ENCODE measurements around the gene IGSF21.
"Not testable (repeated sequence)": the region's sequence is repeated elsewhere in the genome, so short reads cannot be mapped to it uniquely, and the experiment has no call there.

The IGSF21 gene

DNA sequence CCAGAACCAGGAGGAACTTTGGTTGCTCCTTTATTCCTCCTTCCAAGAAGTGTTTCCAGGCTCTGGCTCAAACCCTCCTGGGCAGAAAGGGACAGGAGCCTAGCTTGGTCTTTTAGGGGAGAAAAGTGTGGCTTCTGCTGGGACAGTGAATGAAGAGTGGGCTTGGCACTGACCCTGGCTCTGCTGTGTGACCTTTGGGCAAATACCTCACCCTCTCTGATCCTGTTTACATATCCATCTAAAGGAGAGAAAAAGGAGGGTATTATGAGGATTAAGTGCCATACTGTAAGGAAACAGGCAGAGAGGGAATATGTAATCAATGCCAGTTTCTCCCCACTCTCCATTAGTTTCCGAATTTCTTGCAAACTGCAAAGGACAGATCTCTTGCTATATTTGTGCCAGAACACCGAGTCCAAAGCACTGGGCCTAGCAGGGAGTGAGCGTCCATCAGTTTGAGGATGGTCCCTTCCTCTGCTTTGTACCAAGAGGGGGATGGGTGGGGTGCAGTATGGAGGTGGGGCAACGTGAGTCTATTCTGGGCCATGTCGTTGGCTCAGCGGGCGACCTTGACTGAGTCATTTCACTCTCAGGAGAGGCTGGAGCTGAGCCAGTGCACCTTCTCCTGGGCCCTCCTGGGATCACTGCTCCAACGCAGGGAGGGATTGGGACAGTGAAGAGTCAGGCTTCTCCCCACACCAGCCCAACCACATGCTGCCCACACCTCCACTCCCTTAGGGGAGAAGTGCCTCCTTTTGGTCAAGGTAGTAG lies 38.4 kb downstream of the IGSF21 start:
- DNase-seq (ENCODE audit: low spot score): no peak

DNA sequence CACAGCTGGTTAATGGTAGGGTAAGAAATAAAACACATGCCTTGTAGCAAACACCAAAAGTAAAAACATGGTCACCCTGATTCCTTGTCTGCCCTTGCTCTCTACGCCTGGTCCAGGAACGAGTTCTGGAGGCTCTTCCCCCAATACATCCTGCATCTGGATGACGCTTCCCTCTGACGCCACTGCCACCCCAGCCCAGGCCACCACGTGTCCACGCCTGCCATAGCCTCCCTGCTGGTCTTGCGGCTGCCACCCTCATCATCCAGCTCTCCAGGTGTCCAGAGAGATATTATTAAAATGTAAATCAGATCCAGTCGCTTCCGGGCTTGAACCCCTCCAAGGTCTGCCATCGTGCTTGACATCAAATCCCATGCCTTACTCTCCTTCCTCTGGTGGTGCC lies 39.3 kb downstream of the IGSF21 start:
- DNase-seq (ENCODE audit: low spot score): no peak

DNA sequence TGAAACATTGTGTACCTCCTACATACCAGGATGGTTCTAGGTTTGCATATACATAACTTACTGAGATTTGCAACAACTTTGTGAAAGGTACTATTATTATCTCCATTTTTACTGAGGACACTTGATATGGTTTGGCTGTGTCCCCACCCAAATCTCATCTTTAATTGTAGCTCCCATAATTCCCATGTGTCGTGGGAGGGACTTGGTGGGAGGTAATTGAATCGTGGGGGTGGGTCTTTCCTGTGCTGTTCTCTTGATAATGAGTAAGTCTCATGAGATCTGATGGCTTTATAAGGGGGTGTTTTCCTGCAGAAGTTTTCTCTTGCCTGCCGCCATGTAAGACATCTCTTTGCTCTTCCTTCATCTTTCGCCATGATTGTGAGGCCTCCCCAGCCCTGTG lies 40.1 kb downstream of the IGSF21 start:
- no peak for DNase-seq (ENCODE audit: low spot score)

DNA sequence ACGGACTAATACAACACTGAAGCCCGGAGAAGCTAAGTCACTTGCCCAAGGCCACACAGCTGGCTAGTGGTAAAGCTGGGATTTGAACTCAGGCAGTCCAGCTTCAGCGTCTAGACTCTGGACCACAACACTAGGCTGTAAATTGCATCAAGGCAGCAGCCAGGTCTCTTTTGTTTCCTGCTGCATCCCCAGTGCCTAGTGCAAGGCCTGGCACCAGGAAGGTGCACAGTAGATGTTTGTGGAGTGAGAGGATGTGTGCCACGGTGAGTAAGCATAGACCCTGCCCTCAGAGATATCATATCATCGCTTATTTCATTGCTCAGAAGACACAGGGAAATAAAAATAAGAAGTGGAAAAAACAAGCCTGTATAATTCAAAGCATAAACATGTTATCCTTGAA lies 40.9 kb downstream of the IGSF21 start:
- DNase-seq (ENCODE audit: low spot score): no peak

DNA sequence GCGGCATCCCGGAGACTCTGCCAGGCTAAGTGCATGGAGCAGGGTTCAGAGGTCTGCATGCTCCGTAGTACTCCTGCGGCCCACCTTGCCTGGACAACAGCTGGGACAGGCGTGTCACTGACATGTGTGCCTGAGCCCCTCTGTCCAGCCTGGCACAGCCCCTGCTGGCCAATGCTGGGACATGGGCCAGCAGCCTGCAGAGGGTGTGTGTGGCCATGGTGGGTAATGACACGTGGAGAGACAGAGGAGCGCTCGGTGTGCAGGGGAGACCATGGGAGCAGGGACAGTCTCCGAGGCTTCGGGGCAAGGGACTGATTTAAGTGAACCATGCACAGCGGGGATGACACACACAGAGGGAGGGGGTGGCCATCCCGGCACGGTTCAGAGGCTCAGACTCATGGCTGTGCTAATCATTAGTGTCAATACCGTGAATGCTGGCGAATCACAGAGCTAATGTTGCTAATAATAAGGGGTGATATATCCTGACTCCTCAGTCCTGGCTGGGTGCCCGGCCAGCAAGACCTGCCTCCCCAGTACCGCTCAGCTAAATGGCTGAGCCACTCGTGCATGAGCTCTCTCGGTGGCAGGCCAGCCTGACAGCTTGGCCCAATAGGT lies 41.5 kb downstream of the IGSF21 start:
- no peak for DNase-seq (ENCODE audit: low spot score)

DNA sequence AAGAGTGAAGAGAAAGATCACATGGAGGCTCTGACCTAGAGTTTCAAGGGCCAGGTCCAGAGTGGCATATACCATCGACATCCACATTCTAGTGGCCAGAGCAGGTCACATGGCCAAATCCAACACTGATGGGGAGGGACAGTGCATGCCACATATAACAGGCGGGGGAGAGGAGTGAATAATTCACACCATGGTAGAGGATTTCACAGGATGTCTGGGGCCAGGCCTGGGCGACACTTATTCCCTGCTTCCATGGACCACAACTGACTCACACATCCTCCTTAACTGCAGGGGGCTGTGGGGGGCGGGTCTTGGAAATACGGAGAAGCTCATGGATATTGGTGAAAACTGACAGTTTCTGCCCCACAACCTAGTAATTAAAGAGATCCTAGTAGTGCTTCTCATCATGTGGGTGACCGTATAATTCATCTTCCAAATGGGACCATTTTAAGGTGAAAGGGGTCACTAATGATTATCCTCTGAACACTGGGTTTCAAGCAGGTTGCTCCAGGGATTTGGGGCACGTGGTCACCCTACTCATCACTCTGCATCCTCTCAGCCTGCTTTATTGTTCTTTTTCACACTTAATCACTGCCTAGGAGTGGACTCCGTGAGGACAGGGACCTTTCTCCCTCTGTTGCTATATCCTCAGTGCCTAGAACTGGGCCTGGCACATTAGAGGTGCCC lies 44.0 kb downstream of the IGSF21 start:
- DNase-seq (ENCODE audit: low spot score): no peak

DNA sequence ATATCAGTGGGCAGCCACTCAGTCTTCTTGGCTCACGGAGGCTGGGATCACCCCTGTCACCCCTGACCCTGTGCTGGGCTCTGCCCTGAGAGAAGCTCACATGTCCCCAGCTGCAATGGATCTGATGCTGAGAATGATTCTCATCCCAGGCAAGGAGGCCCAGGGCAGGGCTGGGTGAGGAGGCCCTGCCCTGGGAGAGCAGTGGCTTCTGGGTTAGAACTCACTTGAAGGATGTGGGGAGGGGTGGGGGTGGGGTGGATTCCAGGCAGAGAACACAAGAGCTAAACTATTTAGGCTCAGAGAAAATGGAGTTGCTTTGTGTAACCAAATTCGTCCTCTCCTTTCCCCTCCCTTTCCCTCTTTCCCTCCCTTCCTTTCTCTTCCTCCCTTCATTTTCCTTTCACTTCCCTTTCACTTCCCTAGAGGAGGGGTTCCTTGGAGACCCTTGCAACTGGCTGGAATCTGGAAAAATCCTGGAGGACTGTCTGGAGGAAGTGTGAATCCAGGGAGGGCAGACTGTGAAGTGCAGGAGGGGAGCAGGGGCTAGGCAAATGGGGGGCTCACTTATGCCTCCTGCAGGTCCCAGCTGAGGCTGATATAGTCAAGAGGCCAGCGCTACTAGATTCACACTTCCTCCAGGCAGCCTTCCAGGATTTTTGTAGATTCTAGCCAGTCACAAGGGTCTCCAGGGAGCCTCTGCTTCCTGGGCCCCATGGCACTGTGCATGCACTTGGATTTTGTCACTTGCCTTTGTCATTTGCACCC lies 47.0 kb downstream of the IGSF21 start:
- no peak for DNase-seq (ENCODE audit: low spot score)

DNA sequence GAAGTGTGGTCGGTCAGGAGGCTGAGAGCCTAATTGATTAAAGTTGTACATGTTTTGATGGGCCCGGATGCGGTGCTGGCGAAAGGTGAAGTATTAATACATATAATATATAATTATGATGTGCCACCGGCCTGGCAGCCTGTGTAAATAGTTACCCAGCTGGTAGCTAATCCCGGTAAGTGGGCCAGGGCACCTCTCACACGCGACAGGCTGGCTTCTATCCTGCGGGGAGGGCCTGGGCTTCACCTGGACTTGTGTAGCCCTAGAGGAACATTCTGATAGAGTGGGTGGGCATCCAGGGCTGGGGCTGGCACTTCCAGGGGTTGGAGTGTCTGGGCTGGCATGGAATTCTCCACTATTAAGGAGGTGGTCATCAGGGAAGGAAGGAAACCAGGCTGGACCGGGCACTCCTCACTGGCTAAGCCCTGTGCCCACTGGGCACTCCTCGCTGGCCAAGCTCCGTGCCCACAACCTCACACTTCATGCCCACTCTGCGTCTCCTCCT lies 48.3 kb downstream of the IGSF21 start:
- DNase-seq (ENCODE audit: low spot score): no peak

DNA sequence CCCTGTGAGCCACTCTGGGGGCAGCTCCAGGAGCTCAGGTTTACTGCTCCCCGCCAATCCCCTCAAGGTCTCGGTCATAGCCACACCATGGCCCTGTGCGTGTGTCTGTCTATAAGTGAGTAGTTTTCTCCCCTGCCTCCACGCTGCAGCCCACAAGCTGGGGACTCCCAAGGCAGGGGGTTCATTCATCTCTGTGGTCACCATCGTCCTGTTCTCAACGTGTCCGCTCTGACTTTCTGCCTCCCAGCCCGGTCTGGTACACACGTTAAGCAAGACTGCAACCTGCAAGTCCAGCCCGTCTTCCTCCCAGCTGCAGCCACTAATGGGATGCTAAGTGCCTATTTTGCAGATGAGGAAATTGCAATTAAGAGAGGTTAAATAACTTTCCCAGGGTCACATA lies 49.8 kb downstream of the IGSF21 start:
- DNase-seq (ENCODE audit: low spot score): no peak

DNA sequence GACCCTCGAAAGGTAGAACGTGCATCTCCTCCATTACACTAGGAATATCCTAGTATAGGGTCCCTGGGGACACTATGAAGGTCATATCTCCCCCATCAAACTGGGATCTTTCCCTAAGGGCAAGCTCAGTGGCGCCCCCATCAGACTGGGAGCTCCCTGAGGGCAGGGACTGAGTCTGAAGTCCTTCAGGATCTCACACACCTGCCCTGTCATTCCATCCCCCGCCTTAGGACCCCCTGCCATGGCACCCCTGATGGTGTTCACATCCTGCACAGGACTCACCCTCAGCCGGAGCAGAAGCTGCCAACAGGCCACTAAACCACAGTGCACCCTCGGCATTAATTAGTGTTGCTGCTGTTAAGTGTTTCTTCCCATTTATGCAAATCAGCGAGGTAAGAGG lies 50.4 kb downstream of the IGSF21 start:
- no peak for DNase-seq (ENCODE audit: low spot score)

DNA sequence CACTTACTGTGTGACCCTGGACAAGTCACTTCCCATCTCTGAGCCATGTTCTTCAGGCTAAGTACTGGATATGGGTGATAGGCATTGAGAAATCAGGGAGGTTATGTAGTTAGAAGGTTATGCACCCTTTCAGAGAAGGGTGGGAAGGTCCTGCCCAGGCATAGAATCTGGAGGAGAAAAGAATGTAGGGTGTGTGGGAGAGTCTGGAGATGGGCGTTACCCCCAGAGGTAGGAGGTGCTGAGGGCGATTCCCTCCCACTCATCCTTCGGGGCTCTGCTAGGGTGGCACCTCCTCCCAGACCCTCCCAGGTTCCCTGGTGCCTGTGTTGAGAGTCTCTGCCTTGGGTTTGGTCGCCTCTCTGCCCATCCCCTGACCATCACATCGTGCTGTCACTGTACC lies 51.1 kb downstream of the IGSF21 start:
- no peak for DNase-seq (ENCODE audit: low spot score)

DNA sequence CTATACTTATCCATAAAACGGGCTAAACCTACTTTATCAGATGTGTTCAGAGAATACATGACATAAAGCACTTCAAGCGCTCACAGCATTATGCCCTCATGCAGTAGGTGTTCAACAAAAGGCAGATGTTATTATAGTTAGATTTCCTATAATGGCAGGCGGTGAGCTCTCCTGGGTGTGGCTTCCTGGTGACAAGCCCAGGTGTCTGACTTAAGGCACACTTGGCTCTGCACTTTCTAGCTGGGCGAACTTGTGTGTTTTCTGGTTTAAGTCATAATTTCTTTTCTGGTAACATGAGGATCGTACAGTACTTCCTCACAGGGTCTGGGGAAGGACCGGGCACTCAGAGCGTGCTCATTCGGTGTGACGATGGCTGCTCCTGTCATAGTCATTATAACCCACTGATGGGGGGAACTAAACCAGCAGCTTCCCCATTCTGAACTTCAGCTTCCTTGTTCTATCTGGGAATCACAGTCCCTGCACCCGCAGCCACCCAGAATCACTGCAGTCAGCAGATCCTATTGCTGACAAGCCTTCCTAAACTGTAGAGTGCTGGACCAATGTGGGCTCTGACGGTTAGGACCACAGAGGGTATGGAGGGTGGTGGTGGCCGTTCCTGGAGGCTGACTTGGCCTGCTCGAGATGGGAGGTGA lies 52.8 kb downstream of the IGSF21 start:
- DNase-seq (ENCODE audit: low spot score): no peak

DNA sequence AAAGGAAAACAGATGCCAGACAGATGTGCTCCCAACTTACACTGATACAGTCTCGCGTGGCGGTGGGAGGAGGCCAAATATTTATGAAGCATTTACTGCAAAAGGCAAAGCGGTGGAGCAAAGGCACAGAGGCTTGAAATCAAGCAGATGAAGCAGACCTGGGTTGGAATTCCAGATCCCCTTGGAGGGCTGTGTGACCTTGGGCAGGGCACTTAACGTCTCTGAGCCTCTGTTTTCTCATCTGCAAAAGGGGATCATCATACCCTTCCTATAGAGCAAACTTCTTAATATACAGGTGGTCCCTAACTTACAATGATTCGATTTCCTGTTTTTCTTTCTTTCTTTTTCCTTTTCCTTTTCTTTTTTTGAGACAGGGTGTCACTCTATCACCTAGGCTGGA lies 54.1 kb downstream of the IGSF21 start:
- DNase-seq (ENCODE audit: low spot score): no peak

DNA sequence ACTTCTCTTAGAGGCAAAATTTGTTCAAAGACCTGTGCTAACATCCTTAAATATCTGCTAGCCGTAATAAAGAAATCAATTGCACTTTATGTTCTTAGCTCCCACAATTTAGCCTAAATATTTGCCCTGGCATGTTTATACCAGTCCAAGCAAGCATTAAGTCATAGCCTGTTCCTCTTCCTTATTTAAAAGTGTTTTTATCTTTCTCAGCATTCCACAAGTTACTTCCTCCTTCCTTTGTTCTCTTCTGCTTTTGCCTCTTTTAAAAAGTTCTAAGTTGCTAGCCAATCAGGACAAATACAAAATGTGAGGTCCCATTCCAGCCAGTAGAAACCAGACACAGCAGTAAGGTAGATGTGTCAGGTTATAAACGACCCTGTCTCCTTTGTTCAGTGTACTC lies 58.0 kb downstream of the IGSF21 start:
- not testable (repeated sequence) for DNase-seq (ENCODE audit: low spot score)

DNA sequence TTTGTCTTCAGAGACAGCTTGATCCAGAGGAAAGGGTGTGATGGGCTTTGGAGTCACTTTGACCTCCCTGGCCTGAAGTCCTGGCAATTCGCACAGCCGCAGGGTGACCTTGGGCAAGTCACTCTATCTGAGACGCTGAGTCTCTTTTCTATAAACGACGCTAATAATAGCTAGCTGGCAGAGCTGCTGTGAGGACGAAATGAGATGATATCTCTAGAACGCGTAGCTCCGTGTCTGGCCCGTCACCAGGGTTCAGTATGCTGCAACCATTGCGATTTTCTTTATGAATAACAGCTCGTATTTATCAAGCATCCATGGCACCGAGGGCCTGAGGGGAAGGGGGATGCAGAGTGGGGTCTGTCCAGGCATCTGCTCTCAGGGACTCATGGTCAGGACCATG lies 58.7 kb downstream of the IGSF21 start:
- no peak for DNase-seq (ENCODE audit: low spot score)

DNA sequence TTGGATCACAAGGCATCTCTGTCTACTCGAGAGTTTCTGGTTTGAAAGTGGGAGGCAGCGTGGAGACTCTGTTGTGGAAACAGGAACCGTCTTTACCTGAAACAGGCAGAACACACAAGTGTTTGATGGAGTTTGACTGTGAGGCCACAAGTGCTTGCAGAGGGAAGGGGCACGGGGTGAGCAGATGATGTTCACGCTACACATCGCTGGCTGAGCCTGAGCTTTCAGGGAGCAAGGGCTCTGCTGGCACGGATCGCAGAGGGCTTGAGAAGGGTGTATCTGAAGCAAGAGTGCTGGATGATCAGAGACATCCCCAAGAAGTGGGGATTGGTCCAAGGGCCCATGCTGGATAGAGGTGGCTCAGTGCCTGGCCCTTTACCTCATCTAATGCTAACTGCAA lies 59.3 kb downstream of the IGSF21 start:
- no peak for DNase-seq (ENCODE audit: low spot score)

DNA sequence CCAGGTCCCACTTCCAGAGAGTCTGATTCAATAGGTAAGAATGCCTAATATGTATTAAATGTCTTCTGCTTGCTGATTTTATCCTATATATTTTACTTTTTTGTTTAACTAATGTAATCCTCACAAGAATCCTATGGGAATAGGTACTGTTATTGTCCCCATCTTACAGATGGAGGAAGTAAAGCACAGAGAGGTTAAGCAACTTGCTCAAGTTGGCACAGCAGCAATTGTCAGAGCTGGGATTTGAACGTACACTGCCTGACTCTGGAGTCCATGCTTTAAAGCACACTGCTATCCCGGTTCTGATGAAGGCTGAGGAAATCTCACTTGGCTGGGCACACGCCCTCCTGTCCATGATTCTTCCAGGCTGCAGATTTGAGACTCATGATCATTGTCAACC lies 62.8 kb downstream of the IGSF21 start:
- no peak for DNase-seq (ENCODE audit: low spot score)

DNA sequence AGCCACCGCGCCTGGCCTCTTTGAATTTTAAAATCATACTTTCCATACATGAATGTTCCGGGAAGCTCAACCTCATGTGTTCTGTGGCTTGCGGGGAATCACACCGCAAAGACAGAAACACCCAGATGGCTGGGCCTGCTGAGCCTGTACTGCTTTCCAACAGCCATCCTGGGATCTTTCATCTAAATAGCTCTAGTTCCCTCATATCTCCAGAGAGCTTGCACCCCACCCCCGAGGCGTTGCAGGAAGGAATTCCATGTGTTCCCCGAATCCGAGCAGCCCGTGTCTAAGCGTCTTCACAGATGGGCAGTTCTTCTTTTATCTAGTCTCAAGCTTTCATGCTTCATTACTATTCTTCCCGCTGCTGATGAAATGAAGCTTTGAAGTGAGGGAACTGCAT lies 66.4 kb downstream of the IGSF21 start:
- DNase-seq (ENCODE audit: low spot score): no peak

DNA sequence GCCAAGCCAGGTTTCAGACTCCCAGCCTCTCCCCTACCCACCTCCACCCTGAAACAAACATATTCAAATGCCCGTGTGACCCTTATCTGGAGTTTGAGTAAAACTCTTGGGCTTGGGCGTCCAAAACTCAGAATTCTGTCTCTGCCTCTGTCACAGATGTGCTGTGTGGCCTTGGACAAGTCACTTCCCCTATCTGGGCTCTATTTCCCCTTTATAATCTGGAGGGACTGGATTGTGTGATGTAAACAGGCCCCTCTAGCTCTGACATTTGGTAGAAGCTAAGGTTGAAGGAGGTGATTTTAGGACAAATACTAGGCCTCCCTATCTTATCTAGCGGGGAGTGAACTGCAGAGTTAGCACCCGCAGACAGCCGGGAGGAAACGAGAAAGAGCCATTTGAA lies 67.5 kb downstream of the IGSF21 start:
- DNase-seq (ENCODE audit: low spot score): no peak

DNA sequence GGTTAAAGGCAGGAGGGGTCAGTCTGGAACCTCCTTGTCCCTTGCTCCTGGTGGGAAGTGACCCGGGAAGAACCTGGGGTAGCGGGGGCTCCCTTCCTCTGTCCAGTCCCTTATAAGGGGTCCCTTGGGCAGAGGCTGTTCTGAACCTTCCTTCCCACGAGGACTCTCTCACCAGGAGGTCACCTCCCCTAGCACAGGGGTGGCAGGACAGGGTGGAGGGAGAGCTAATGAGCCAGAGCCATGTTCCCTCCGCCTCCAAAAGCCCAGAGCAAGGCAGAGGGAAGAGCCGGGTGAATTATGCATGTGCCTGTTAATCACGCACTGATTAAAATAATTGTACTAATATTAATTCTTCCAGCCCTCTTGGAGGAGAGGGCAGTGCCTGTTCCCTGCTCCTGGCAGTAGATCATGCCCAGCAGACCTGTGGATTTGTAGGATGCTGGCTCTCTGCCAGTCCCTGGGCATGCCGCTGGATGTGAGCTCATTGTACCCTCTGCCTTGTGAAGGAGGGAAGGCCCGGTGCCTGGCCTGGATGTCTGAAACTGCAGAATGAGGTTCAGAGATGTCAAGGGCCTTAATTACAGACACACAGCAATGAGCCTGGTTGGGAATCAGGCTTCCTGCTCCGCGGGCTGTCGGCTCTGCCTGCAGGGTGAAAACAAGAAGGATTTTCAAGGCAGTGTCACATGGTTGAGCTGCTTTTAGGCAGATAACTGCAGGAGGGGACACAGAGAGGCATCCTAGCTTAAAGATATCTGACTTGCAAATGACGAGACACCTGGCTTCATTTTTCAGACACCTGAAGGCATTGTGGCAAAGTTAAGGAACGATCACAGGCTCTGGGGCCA lies 68.2 kb downstream of the IGSF21 start:
- no peak for DNase-seq (ENCODE audit: low spot score)

DNA sequence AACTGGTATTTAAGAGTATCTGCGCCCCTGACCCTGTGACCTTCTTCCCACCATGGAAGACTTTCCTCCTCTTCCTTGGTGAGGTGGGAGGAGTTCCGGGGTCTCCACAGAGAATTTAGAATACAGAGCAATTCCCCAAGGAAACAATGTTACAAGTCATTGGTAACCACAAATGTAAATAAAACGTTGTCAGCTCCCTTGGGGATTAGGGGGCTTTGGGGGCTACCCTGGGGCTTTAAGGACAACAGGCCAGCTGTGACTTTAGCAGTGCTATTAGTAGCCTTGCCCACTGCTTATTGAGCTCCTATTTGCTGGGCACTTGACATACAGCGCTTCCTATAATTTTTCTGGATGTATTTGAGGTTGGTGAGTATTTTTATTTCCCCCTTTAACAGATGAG lies 69.0 kb downstream of the IGSF21 start:
- DNase-seq (ENCODE audit: low spot score): no peak

Data from GM03348 (cell line).